GM18519 (cell line): ENCODE results near the gene PLCG2.

Experiments
- ATAC-seq: cut with Tn5 transposase; IDR thresholded peaks from one replicate; pipeline ENCODE4 v1.9.1; 2021; ENCODE audit warnings: mild to moderate bottlenecking, moderate library complexity; ENCODE audit not compliant: unreplicated experiment, low FRiP score

The PLCG2 gene

GRCh38 chr16:81902025-81902424 is 122.9 kb downstream of the PLCG2 start:
- ATAC-seq, result no peak

- no peak for ATAC-seq
Observed at GRCh38 chr16:81904320-81904719, 125.2 kb downstream of the PLCG2 start.

GRCh38 chr16:81905277-81905676 is 126.2 kb downstream of the PLCG2 start:
- no peak for ATAC-seq

- no peak for ATAC-seq
Observed at GRCh38 chr16:81907681-81908080, 128.6 kb downstream of the PLCG2 start.

- no peak for ATAC-seq
Observed at GRCh38 chr16:81908466-81909262, 129.6 kb downstream of the PLCG2 start.

GRCh38 chr16:81910366-81910885 is 131.3 kb downstream of the PLCG2 start:
- ATAC-seq, result no peak

- ATAC-seq, result no peak
Observed at GRCh38 chr16:81912395-81912794, 133.3 kb downstream of the PLCG2 start.

GRCh38 chr16:81913222-81913621 is 134.1 kb downstream of the PLCG2 start:
- no peak for ATAC-seq

GRCh38 chr16:81917375-81917774 is 138.3 kb downstream of the PLCG2 start:
- ATAC-seq, result no peak

GRCh38 chr16:81918927-81919326 is 139.8 kb downstream of the PLCG2 start:
- no peak for ATAC-seq

- no peak for ATAC-seq
Observed at GRCh38 chr16:81920498-81920897, 141.4 kb downstream of the PLCG2 start.

- no peak for ATAC-seq
Observed at GRCh38 chr16:81921085-81921814, 142.2 kb downstream of the PLCG2 start.

GRCh38 chr16:81921843-81922584 is 142.9 kb downstream of the PLCG2 start:
- ATAC-seq, result no peak

- ATAC-seq, result no peak
Observed at GRCh38 chr16:81923296-81923695, 144.2 kb downstream of the PLCG2 start.

GRCh38 chr16:81925016-81925415 is 145.9 kb downstream of the PLCG2 start:
- no peak for ATAC-seq

GRCh38 chr16:81926036-81926435 is 146.9 kb downstream of the PLCG2 start:
- no peak for ATAC-seq

- no peak for ATAC-seq
Observed at GRCh38 chr16:81927561-81928185, 148.6 kb downstream of the PLCG2 start.

- ATAC-seq, result no peak
Observed at GRCh38 chr16:81928271-81928918, 149.3 kb downstream of the PLCG2 start.

GRCh38 chr16:81928975-81929374 is 149.9 kb downstream of the PLCG2 start:
- ATAC-seq, result no peak

- ATAC-seq, result no peak
Observed at GRCh38 chr16:81929841-81930240, 150.8 kb downstream of the PLCG2 start.
